ENCODE results near the gene BAX. TPM values are rescaled to one million over a fixed set of nuclear protein-coding genes. Genes with fewer than 3 reads are reported as not detected.

The BAX gene
- total and polyA plus RNA-seq, 9 of the 15 experiments (the other 6 are each of a cell fraction or from before 2014, with no cell fraction given) = 3.2 to 95.4 (median 44.5) TPM

- TF ChIP-seq ZNF592 (IDR thresholded peaks at IDR 0.05) = 0 out of 2 replicates have a peak, but pooled peaks have one; percentile 26
- no peak for TF ChIP-seq ZNF12 (CRISPR knock-in tag; IDR thresholded peaks at IDR 0.05)
- no peak for TF ChIP-seq MED1 (CRISPR knock-in tag; IDR thresholded peaks at IDR 0.05; ENCODE audit: borderline replicate concordance)
- no peak for TF ChIP-seq ZC3H11A (IDR thresholded peaks at IDR 0.05; ENCODE audit: low read depth, low read length)
- TF ChIP-seq CTBP1 (IDR thresholded peaks at IDR 0.05; ENCODE audit: borderline replicate concordance) = no peak
- peak; percentile 67 for TF ChIP-seq ZFX (CRISPR knock-in tag; IDR thresholded peaks at IDR 0.05)
- TF ChIP-seq PPARD (CRISPR knock-in tag; IDR thresholded peaks at IDR 0.05) = no peak
- no peak for TF ChIP-seq CBX3 (IDR thresholded peaks at IDR 0.05; ENCODE audit: borderline replicate concordance in 1 of 2, low read length in 2 of 2)
- TF ChIP-seq SOX6 (IDR thresholded peaks at IDR 0.05) = no peak
- TF ChIP-seq SMARCE1 (IDR thresholded peaks at IDR 0.05) = peak; percentile 12; the same call in 1 of the 2 replicates
- peak; percentile 91 for TF ChIP-seq CHD1 (IDR thresholded peaks at IDR 0.05; ENCODE audit: low read length)
- no peak for TF ChIP-seq CAMTA2 (CRISPR knock-in tag; conservative IDR thresholded peaks at IDR 0.05)
- no peak for TF ChIP-seq SFPQ (IDR thresholded peaks at IDR 0.05; ENCODE audit: low read depth, low read length)
- TF ChIP-seq BCLAF1 (IDR thresholded peaks at IDR 0.05; ENCODE audit: borderline replicate concordance in 1 of 2, control insufficient read depth in 1 of 2, low read depth in 2 of 2, low read length in 1 of 2) = no peak
- TF ChIP-seq ZBTB43 (CRISPR knock-in tag; IDR thresholded peaks at IDR 0.05) = no peak
These were observed 9.7 kb downstream of the BAX start (continued) for GRCh38 chr19:48964205-48965039.
